Esophagus muscularis mucosa (tissue), 3 donors: ENCODE measurements around the gene ITPA.

Experiments
- CTCF ChIP-seq, 3 experiments: fragments of 200-600 bp in 2 of 3; fragments of 450-650 bp in 1 of 3; sonication (generic) in 2 of 3; IDR thresholded peaks; one replicate each; pipeline ENCODE4 v1.5.1; 2017 to 2019; ENCODE audit warnings: antibody characterized with exemption in 3 of 3, mild to moderate bottlenecking in 2 of 3, moderate library complexity in 1 of 3
- POLR2A ChIP-seq: fragments of 450-650 bp; IDR thresholded peaks from one replicate; pipeline ENCODE4 v1.6.1; 2017; ENCODE audit warnings: antibody characterized with exemption, moderate library complexity, mild to moderate bottlenecking, low read depth

DNA sequence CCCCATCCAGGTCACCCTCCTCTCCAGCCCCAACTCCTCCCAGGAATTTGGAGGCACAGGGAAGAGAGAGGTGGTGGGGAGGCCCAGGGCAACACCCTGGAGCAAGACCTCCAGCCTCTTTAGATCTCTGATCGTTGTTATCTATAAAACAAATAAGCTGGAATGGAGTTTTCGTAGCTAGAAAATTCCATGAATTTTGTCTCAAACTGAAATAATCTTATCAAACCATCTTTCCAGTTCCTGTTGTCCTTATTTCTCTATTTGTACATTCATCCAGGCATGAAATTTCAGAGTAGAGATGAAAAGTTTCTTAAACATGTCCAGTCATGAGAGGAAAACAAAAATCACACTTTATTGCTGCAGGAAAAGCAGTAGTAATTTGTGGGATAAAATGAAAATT lies 35.9 kb downstream of the ITPA start:
- TF ChIP-seq POLR2A = no peak
- TF ChIP-seq CTCF (IDR thresholded peaks at IDR 0.05) = no peak
